HepG2 (cell line): ENCODE results near the gene ADPRHL1. TPM values are rescaled to one million over a fixed set of nuclear protein-coding genes. Genes with fewer than 3 reads are reported as not detected.

ENCODE experiments used
- ATAC-seq: fragments of 200-7000 bp; cut with Tn5 transposase; 3 replicates; pipeline ENCODE4 v1.9.1; 2020; ENCODE audit warnings: mild to moderate bottlenecking, moderate library complexity
- BruUV-seq: library from RNA; stranded (reverse); fragments of 400-500 nt; replicated peaks from 2 replicates; lab custom pipeline; 2021; lab: Mats Ljungman, UMichigan
- CTCF ChIA-PET: fragments of 300-600 bp; formaldehyde crosslinking; extraction: SDS; loops from one replicate; lab custom pipeline; 2021; ENCODE audit warnings: low total read pairs, inconsistent platforms, low intra/inter-chr PET ratio; lab: Yijun Ruan, JAX
- POLR2A ChIA-PET: fragments of 350-600 bp; sonication (Branson Sonifier 250); formaldehyde crosslinking; loops from one replicate; lab custom pipeline; 2020; ENCODE audit warnings: antibody characterized with exemption, inconsistent platforms; lab: Yijun Ruan, JAX
- DNase-seq: peaks from one replicate; pipeline ENCODE4 v3.0.0-alpha.2; 2015; ENCODE audit warnings: low spot score
- FAIRE-seq: peaks from 3 replicates; lab custom pipeline; 2011; peaks lifted over from hg19 to GRCh38; lab: Jason Lieb, UNC
- H2AFZ ChIP-seq: one replicate; pipeline ENCODE4 v1.6.1; 2011; ENCODE audit warnings: low read length, inconsistent platforms
- H3K27ac ChIP-seq: fragments of 300-600 bp; 3 replicates; pipeline ENCODE4 v1.8.0; 2011; ENCODE audit warnings: mixed run types, mild to moderate bottlenecking, mixed read lengths, low read length, inconsistent platforms; ENCODE audit not compliant: insufficient read depth; ENCODE audit errors: extremely low read length
- H3K27me3 ChIP-seq, 2 experiments: fragments of 200-600 bp in 1 of 2; 2 replicates in 1 of 2; 3 replicates in 1 of 2; pipeline versions ENCODE4 v1.6.0 to v1.8.0; 2011; ENCODE audit warnings: low read length in 2 of 2, mild to moderate bottlenecking in 2 of 2, moderate library complexity in 2 of 2, inconsistent platforms in 1 of 2; ENCODE audit not compliant: insufficient read depth in 2 of 2, control insufficient read depth in 1 of 2
- H3K36me3 ChIP-seq, 2 experiments: fragments of 200-600 bp in 1 of 2; replicated peaks in 1 of 2; 2 replicates in 1 of 2; 3 replicates in 1 of 2; pipeline versions ENCODE4 v1.5.1 to v1.8.0; 2011; ENCODE audit warnings: low read length in 2 of 2, inconsistent platforms in 1 of 2; ENCODE audit not compliant: insufficient read depth in 2 of 2, control insufficient read depth in 1 of 2
- H3K4me1 ChIP-seq: 2 replicates; pipeline ENCODE4 v1.5.1; 2012; ENCODE audit warnings: low read length, inconsistent platforms; ENCODE audit not compliant: insufficient read depth
- H3K4me2 ChIP-seq: 2 replicates; pipeline ENCODE4 v1.6.0; 2011; ENCODE audit warnings: low read depth, low read length, inconsistent platforms
- H3K4me3 ChIP-seq, 3 experiments: fragments of 200-600 bp in 1 of 3; sonication (generic), shearing (Covaris generic) in 1 of 3; replicated peaks in 1 of 3; 2 replicates each; pipeline ENCODE4 v1.5.1; 2011 to 2016; ENCODE audit warnings: low read length in 3 of 3, inconsistent platforms in 2 of 3, low read depth in 2 of 3, mild to moderate bottlenecking in 2 of 3, control low read depth in 1 of 3, mixed read lengths in 1 of 3; ENCODE audit not compliant: insufficient read depth in 1 of 3
- H3K79me2 ChIP-seq: one replicate; pipeline ENCODE4 v1.6.1; 2011; ENCODE audit warnings: low read length, inconsistent platforms; ENCODE audit not compliant: insufficient read depth
- H3K9ac ChIP-seq: 2 replicates; pipeline ENCODE4 v1.6.0; 2011; ENCODE audit warnings: mild to moderate bottlenecking, low read depth, low read length, inconsistent platforms; ENCODE audit not compliant: insufficient read depth
- H3K9me3 ChIP-seq: 2 replicates; pipeline ENCODE4 v1.5.1; 2012; ENCODE audit warnings: mild to moderate bottlenecking, low read length
- H4K20me1 ChIP-seq: 2 replicates; pipeline ENCODE4 v1.6.0; 2011; ENCODE audit warnings: inconsistent platforms, mild to moderate bottlenecking, low read length, moderate library complexity; ENCODE audit not compliant: insufficient read depth
- ARNTL ChIP-seq: sonication (generic); formaldehyde crosslinking; IDR thresholded peaks from 2 replicates; pipeline ENCODE4 v1.4.0; 2020; ENCODE audit warnings: mild to moderate bottlenecking, missing genetic modification reagents
- BHLHE40 ChIP-seq: IDR thresholded peaks from 2 replicates; pipeline ENCODE4 v1.6.1; 2011; ENCODE audit warnings: low read length, improper control_type of control experiment
- CCAR2 ChIP-seq: fragments of 200-400 bp; formaldehyde crosslinking; optimal IDR thresholded peaks from 2 replicates; pipeline ENCODE3; 2018; ENCODE audit warnings: low read depth, mild to moderate bottlenecking, low read length, moderate library complexity
- HNF1B ChIP-seq: sonication (generic); formaldehyde crosslinking; IDR thresholded peaks from 2 replicates; pipeline ENCODE4 v1.5.1; 2020; ENCODE audit warnings: mild to moderate bottlenecking, moderate library complexity, missing genetic modification reagents
- NFYB ChIP-seq: sonication (generic); formaldehyde crosslinking; IDR thresholded peaks from 2 replicates; pipeline ENCODE4 v1.4.0; 2020; ENCODE audit warnings: missing genetic modification reagents
- RFX1 ChIP-seq: fragments of 450-650 bp; IDR thresholded peaks from 2 replicates; pipeline ENCODE4 v1.6.1; 2017
- SALL1 ChIP-seq: sonication (generic); formaldehyde crosslinking; IDR thresholded peaks from 2 replicates; pipeline ENCODE4 v1.8.0; 2022; ENCODE audit warnings: mild to moderate bottlenecking, missing genetic modification reagents
- SIN3B ChIP-seq: fragments of 150-350 bp; IDR thresholded peaks from 2 replicates; pipeline ENCODE4 v1.6.1; 2014; ENCODE audit warnings: low read length
- YEATS2 ChIP-seq: sonication (generic); formaldehyde crosslinking; IDR thresholded peaks from 2 replicates; pipeline ENCODE4 v1.4.0; 2020; ENCODE audit warnings: missing genetic modification reagents, borderline replicate concordance
- ZNF20 ChIP-seq: sonication (generic); formaldehyde crosslinking; IDR thresholded peaks from 2 replicates; pipeline ENCODE4 v1.4.0; 2020; ENCODE audit warnings: mild to moderate bottlenecking, moderate library complexity, missing genetic modification reagents
- ZNF333 ChIP-seq: sonication (generic); formaldehyde crosslinking; IDR thresholded peaks from 2 replicates; pipeline ENCODE4 v1.4.0; 2020; ENCODE audit warnings: mild to moderate bottlenecking, missing genetic modification reagents, borderline replicate concordance
- ZNF768 ChIP-seq: sonication (generic); formaldehyde crosslinking; IDR thresholded peaks from 2 replicates; pipeline ENCODE4 v1.4.0; 2020; ENCODE audit warnings: missing genetic modification reagents
- WGBS: methylation state at CpG from one replicate; pipeline ENCODE4 v1.1.6; 2017; ENCODE audit warnings: low lambda C conversion rate; 5-methylcytosine and 5-hydroxymethylcytosine counted together
- in situ Hi-C: cut with HindIII; loops from 2 replicates; pipeline ENCODE4 v1.10.0; 2017; ENCODE audit warnings: low pct_unique_long_range_greater_than_20kb; ENCODE audit not compliant: extremely low pct_ligation_motif_present
- intact Hi-C: fragments of 100-400 bp; cut with micrococcal nuclease; formaldehyde crosslinking; loops from one replicate; pipeline ENCODE4 v1.10.0; 2022; ENCODE audit not compliant: unreplicated experiment
- polyA plus RNA-seq, 8 experiments: library from polyadenylated mRNA; depleted of rRNA in 3 of 8; stranded (reverse) in 7 of 8; unstranded in 1 of 8; fragments of >200 nt; fragmentation: Illumina TruSeq in 4 of 8; extraction: Trizol in 4 of 8; gene quantifications; 2 replicates each; pipeline versions ENCODE4 v1.2.1 to v1.2.3, GENCODE V29; 2011 to 2016; ENCODE audit warnings: low read depth in 4 of 8, missing spikeins in 1 of 8, mixed read lengths in 1 of 8; ENCODE audit not compliant: insufficient read depth in 1 of 8
- total RNA-seq, 5 experiments: library from RNA; depleted of rRNA; stranded (reverse); fragments of >200 nt; fragmentation: Illumina TruSeq; extraction: Trizol; gene quantifications; 2 replicates each; pipeline ENCODE4 v1.2.3, GENCODE V29; 2016; ENCODE audit warnings: low read depth in 1 of 5

ADPRHL1 gene
- total and polyA plus RNA-seq, 2 of the 13 experiments (the other 11 are each of a cell fraction or from before 2014, with no cell fraction given): 0.34 to 0.40 TPM

GRCh38 chr13:113423520-113424163 is 29.6 kb downstream of the ADPRHL1 start:
- intact Hi-C loops: no loop called here
- Histone ChIP-seq H3K27me3 (peaks cover 3 to 61% of the 10 kb centered on the region in 2 experiments), H3K27ac (no peak overlapping the region), H3K4me2 (no peak overlapping the region), H4K20me1 (no peaks in the 10 kb centered on the region), H3K9ac (no peak overlapping the region), H3K79me2 (no peaks in the 10 kb centered on the region), H2AFZ (no peak overlapping the region), H3K9me3 (no peaks in the 10 kb centered on the region), H3K36me3 (no peaks in the 10 kb centered on the region), H3K4me1 (peaks cover 21% of the 10 kb centered on the region), H3K4me3 (no peak overlapping the region)
- ChIA-PET POLR2A (no interaction called here), CTCF (no interaction called here)
- in situ Hi-C loops: no loop called here
- FAIRE-seq: no peak
- DNase-seq: no peak
- peak; percentile 23; the same call in 1 of the 2 replicates for TF ChIP-seq ZNF768 (CRISPR knock-in tag)
- TF ChIP-seq YEATS2: no peak
- no TSS peak for BruUV-seq
- ATAC-seq: peak; percentile 4; the same call in 2 of the 3 replicates
- WGBS: 0% methylated on average over 1 of the region's 11 CpGs

- H3K9ac ChIP-seq: no peak overlapping the region
- H3K9me3 ChIP-seq: no peaks in the 10 kb centered on the region
- no peaks in the 10 kb centered on the region for H3K79me2 ChIP-seq
- peak; percentile 14; the same call in 2 of the 3 replicates for ATAC-seq
- intact Hi-C loops: no loop called here
- TF ChIP-seq NFYB (CRISPR knock-in tag) (no peak), ZNF333 (CRISPR knock-in tag) (no peak), CCAR2 (no peak), HNF1B (no peak), BHLHE40 (no peak), SALL1 (CRISPR knock-in tag) (no peak), ARNTL (CRISPR knock-in tag) (no peak), ZNF20 (CRISPR knock-in tag) (no peak), SIN3B (no peak), RFX1 (no peak)
- TF ChIP-seq, all 625 proteins: peak for 0
- Histone ChIP-seq H4K20me1 (no peaks in the 10 kb centered on the region), H3K36me3 (no peaks in the 10 kb centered on the region), H3K27ac (no peak overlapping the region), H3K4me2 (no peak overlapping the region), H3K27me3 (peaks cover 4 to 65% of the 10 kb centered on the region in 2 experiments), H3K4me3 (no peak overlapping the region), H3K4me1 (peaks cover 16% of the 10 kb centered on the region), H2AFZ (no peak overlapping the region)
- ChIA-PET CTCF (no interaction called here), POLR2A (no interaction called here)
- WGBS: 29% methylated on average over 6 of the region's 26 CpGs
- in situ Hi-C loops: no loop called here
- DNase-seq: no peak
- BruUV-seq: no TSS peak
- FAIRE-seq: no peak
Observed at GRCh38 chr13:113422807-113423519, 30.3 kb downstream of the ADPRHL1 start.
